ENCODE data around the gene S1PR3.

Gene S1PR3

GRCh38 chr9:89009546-89009840 lies 18.2 kb downstream of the S1PR3 start:
- DNase-seq (ENCODE audit: low read depth), result no peak

GRCh38 chr9:89010056-89010455 lies 18.8 kb downstream of the S1PR3 start:
- DNase-seq (ENCODE audit: low read depth), result no peak

- no peak for DNase-seq (ENCODE audit: low read depth)
These were observed 19.4 kb downstream of the S1PR3 start for GRCh38 chr9:89010526-89011111.

GRCh38 chr9:89011683-89012082 lies 20.4 kb downstream of the S1PR3 start:
- no peak for DNase-seq (ENCODE audit: low read depth)

GRCh38 chr9:89012294-89013042 lies 21.2 kb downstream of the S1PR3 start:
- DNase-seq (ENCODE audit: low read depth), result no peak

- no peak for DNase-seq (ENCODE audit: low read depth)
These were observed 22.4 kb downstream of the S1PR3 start for GRCh38 chr9:89013660-89014059.

- no peak for DNase-seq (ENCODE audit: low read depth)
These were observed 22.9 kb downstream of the S1PR3 start for GRCh38 chr9:89014153-89014552.

GRCh38 chr9:89015336-89015735 lies 24.1 kb downstream of the S1PR3 start:
- DNase-seq (ENCODE audit: low read depth), result no peak

GRCh38 chr9:89020754-89021153 lies 29.5 kb downstream of the S1PR3 start:
- DNase-seq (ENCODE audit: low read depth), result no peak

GRCh38 chr9:89021154-89021803 lies 30.0 kb downstream of the S1PR3 start:
- DNase-seq (ENCODE audit: low read depth), result peak; percentile 79

- no peak for DNase-seq (ENCODE audit: low read depth)
These were observed 30.9 kb downstream of the S1PR3 start for GRCh38 chr9:89022001-89022759.

- peak; percentile 28 for DNase-seq (ENCODE audit: low read depth)
These were observed 31.6 kb downstream of the S1PR3 start for GRCh38 chr9:89022902-89023301.

GRCh38 chr9:89023740-89024139 lies 32.5 kb downstream of the S1PR3 start:
- DNase-seq (ENCODE audit: low read depth), result no peak

GRCh38 chr9:89024727-89025126 lies 33.5 kb downstream of the S1PR3 start:
- DNase-seq (ENCODE audit: low read depth), result no peak

- peak; percentile 52 for DNase-seq (ENCODE audit: low read depth)
These were observed 34.3 kb downstream of the S1PR3 start for GRCh38 chr9:89025553-89025952.

- no peak for DNase-seq (ENCODE audit: low read depth)
These were observed 35.6 kb downstream of the S1PR3 start for GRCh38 chr9:89026876-89027275.

GRCh38 chr9:89029788-89030187 lies 38.5 kb downstream of the S1PR3 start:
- DNase-seq (ENCODE audit: low read depth), result no peak

- no peak for DNase-seq (ENCODE audit: low read depth)
These were observed 40.9 kb downstream of the S1PR3 start for GRCh38 chr9:89032173-89032572.

GRCh38 chr9:89032661-89033060 lies 41.4 kb downstream of the S1PR3 start:
- DNase-seq (ENCODE audit: low read depth), result no peak

- DNase-seq (ENCODE audit: low read depth), result no peak
These were observed 45.1 kb downstream of the S1PR3 start for GRCh38 chr9:89036383-89036782.

GRCh38 chr9:89036891-89037290 lies 45.6 kb downstream of the S1PR3 start:
- no peak for DNase-seq (ENCODE audit: low read depth)

GRCh38 chr9:89037346-89037745 lies 46.1 kb downstream of the S1PR3 start:
- DNase-seq (ENCODE audit: low read depth), result no peak

- no peak for DNase-seq (ENCODE audit: low read depth)
These were observed 46.6 kb downstream of the S1PR3 start for GRCh38 chr9:89037891-89038290.
